ENCODE measurements around the gene DARS2.
"Not testable (repeated sequence)": the region's sequence is repeated elsewhere in the genome, so short reads cannot be mapped to it uniquely, and the experiment has no call there.

The DARS2 gene

DNA sequence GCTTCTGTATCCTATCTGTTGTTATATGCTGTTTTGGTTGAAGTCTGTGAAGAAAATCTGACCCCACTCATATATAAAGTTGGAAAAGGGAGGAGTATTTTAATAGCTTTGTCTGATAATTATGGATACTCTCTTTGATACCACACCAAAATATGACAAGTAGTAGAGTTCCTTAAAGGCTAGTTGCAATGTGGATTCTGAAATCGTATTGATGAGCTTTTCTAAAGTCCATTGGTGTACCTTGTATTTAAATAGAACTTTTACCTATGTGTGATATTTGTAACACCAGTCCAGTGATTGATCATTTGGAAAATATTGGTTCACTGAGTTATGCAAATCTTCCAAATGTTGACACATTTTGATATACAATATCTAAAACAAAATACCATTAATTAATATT is 35.6 kb downstream of the DARS2 start:
- no peaks in the 10 kb centered on the region for H3K27me3 ChIP-seq (ENCODE audit: control insufficient read depth in 2 of 2, insufficient read depth in 2 of 2, low read length in 2 of 2)
- H3K9me3 ChIP-seq (ENCODE audit: control insufficient read depth in 2 of 2, low read length in 2 of 2) = no peaks in the 10 kb centered on the region
- peaks cover 50 to 57% of the 10 kb centered on the region in 2 donors for H3K36me3 ChIP-seq (ENCODE audit: control insufficient read depth in 2 of 2, insufficient read depth in 2 of 2, low read length in 2 of 2)
- H3K27ac ChIP-seq (ENCODE audit: low read depth in 2 of 2, low read length in 2 of 2) = no peak overlapping the region
- H3K4me1 ChIP-seq (ENCODE audit: control insufficient read depth in 2 of 2, insufficient read depth in 2 of 2, low read length in 2 of 2) = peaks cover 0 to 4% of the 10 kb centered on the region in 2 donors
- H3K9ac ChIP-seq (ENCODE audit: low read depth in 1 of 2, low read length in 2 of 2) = no peak overlapping the region
- no peak overlapping the region for H3K4me3 ChIP-seq (ENCODE audit: low read length in 2 of 2)

DNA sequence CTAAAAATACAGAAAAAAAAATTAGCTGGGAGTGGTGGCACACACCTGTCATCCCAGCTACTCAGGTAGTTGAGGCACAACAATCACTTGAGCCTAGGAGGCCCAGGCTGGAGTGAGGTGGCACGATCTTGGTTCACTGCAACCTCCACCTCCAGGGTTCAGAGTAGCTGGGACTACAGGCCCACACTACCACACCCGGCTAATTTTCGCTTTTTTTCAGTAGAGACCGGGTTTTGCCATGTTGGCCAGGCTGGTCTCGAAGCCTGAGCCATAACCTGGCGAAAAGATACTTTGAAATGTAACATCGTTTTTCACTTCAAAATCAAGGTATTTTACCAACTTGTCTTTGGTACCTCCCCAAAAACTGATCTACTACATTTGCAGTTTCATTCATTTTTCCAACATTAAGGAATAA is 37.3 kb downstream of the DARS2 start:
- no peaks in the 10 kb centered on the region for H3K9me3 ChIP-seq (ENCODE audit: control insufficient read depth in 2 of 2, low read length in 2 of 2)
- peaks cover 58% of the 10 kb centered on the region in 2 donors for H3K36me3 ChIP-seq (ENCODE audit: control insufficient read depth in 2 of 2, insufficient read depth in 2 of 2, low read length in 2 of 2)
- no peaks in the 10 kb centered on the region for H3K27me3 ChIP-seq (ENCODE audit: control insufficient read depth in 2 of 2, insufficient read depth in 2 of 2, low read length in 2 of 2)
- peaks cover 10 to 19% of the 10 kb centered on the region in 2 donors for H3K4me1 ChIP-seq (ENCODE audit: control insufficient read depth in 2 of 2, insufficient read depth in 2 of 2, low read length in 2 of 2)
- no peak overlapping the region for H3K27ac ChIP-seq (ENCODE audit: low read depth in 2 of 2, low read length in 2 of 2)
- H3K9ac ChIP-seq (ENCODE audit: low read depth in 1 of 2, low read length in 2 of 2) = no peak overlapping the region
- H3K4me3 ChIP-seq (ENCODE audit: low read length in 2 of 2) = no peak overlapping the region

DNA sequence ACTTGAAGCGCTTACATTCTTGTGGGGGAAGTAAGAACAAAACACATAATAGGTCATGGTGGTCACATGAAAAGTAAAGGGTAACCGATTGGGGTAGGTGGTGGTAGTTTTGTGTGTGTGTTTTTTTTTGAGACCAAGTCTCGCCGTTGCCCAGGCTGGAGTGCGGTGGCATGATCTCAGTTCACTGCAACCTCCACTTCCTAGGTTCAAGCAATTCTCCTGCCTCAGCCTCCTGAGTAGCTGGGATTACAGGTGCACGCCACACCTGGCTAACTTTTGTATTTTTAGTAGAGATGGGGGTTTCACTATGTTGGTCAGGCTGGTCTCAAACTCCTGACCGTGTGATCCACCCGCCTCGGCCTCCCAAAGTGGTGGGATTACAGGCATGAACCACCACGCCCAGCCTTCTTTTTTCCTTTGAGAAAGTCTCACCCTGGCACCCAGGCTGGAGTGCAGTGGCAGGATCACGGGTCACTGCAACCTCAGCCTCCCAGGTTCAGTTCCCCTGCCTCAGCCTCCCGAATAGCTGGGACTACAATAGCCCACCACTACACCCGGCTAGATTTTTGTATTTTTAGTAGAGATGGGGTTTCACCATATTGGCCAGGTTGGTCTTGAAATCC is 37.8 kb downstream of the DARS2 start:
- not testable (repeated sequence) for H3K27ac ChIP-seq (ENCODE audit: low read depth in 2 of 2, low read length in 2 of 2)
- H3K36me3 ChIP-seq (ENCODE audit: control insufficient read depth in 2 of 2, insufficient read depth in 2 of 2, low read length in 2 of 2) = peaks cover 53 to 54% of the 10 kb centered on the region in 2 donors

DNA sequence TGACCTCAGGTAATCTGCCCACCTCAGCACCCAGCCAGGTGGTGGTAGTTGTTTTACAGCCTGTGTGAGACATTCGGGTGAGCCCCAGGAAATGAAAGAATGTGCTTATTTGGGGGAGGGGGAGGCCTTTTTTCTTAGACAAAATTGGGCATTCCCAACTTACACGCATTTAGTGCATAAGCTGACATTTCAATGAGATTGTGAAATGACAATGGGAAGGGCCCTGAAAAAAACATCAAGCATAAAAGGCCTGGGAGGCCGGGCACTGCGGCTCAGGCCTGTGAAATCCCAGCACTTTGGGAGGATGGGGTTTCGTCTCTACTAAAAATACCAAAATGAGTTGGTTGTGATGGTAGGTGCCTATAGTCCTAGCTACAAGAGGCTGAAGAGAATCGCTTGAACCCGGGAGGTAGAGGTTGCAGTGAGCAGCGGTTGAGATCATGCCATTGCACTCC is 38.3 kb downstream of the DARS2 start:
- Histone ChIP-seq H3K4me3 (ENCODE audit: low read length in 2 of 2) (no peak overlapping the region), H3K9me3 (ENCODE audit: control insufficient read depth in 2 of 2, low read length in 2 of 2) (no peaks in the 10 kb centered on the region), H3K36me3 (ENCODE audit: control insufficient read depth in 2 of 2, insufficient read depth in 2 of 2, low read length in 2 of 2) (peaks cover 48 to 49% of the 10 kb centered on the region in 2 donors), H3K27ac (ENCODE audit: low read depth in 2 of 2, low read length in 2 of 2) (no peak overlapping the region), H3K27me3 (ENCODE audit: control insufficient read depth in 2 of 2, insufficient read depth in 2 of 2, low read length in 2 of 2) (no peaks in the 10 kb centered on the region), H3K4me1 (ENCODE audit: control insufficient read depth in 2 of 2, insufficient read depth in 2 of 2, low read length in 2 of 2) (peaks cover 10 to 21% of the 10 kb centered on the region in 2 donors), H3K9ac (ENCODE audit: low read depth in 1 of 2, low read length in 2 of 2) (no peak overlapping the region)

More for the DNA sequence above, 37.8 kb downstream of the DARS2 start:
- H3K4me1 ChIP-seq (ENCODE audit: control insufficient read depth in 2 of 2, insufficient read depth in 2 of 2, low read length in 2 of 2) = peaks cover 10 to 21% of the 10 kb centered on the region in 2 donors
- H3K4me3 ChIP-seq (ENCODE audit: low read length in 2 of 2); H3K9ac ChIP-seq (ENCODE audit: low read depth in 1 of 2, low read length in 2 of 2); H3K27me3 ChIP-seq (ENCODE audit: control insufficient read depth in 2 of 2, insufficient read depth in 2 of 2, low read length in 2 of 2); H3K9me3 ChIP-seq (ENCODE audit: control insufficient read depth in 2 of 2, low read length in 2 of 2): not testable (repeated sequence)

DNA sequence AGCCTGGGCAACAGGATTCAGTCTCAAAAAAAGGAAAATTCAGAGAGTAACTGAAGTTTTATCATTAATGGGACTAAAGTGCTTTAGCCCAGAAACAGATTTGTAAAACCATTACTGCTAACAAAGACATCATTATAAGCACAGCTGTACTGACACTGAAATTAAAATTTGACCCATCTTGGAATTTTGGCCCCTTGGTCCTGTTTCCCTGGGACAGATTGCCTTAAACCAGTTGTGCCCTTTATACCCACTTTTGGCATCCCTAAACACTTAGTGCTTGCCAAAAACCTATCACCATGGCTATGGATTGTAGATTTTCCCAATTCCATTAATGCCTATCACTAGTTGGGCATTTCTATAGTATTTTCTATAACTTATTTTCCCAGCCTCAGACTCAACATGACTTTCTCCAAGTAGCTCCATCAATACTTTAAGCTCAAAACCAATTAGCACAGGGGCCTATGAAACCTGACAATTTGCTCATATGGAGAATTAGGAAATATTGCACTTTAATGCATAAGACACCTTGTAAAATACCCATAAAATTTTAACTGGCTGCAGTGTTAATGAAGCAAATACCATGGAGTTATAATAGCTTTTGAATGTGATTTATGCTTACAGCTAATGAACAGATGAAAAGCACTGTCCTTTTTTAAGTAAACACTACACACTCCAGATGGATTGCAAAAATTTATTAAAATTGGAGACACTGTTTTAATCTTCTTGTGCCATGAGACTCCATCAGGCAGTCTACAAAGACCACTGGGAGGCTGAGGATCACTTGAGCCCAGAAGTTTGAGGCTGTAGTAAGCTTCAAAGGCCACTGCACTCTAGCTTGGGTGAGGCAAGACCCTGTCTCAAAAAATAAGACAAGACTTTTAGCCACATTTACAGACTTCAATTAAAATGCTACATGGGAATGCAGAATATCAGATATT is 39.0 kb downstream of the DARS2 start:
- Histone ChIP-seq H3K9ac (ENCODE audit: low read depth in 1 of 2, low read length in 2 of 2) (no peak overlapping the region), H3K9me3 (ENCODE audit: control insufficient read depth in 2 of 2, low read length in 2 of 2) (no peaks in the 10 kb centered on the region), H3K27ac (ENCODE audit: low read depth in 2 of 2, low read length in 2 of 2) (no peak overlapping the region), H3K4me3 (ENCODE audit: low read length in 2 of 2) (no peak overlapping the region), H3K36me3 (ENCODE audit: control insufficient read depth in 2 of 2, insufficient read depth in 2 of 2, low read length in 2 of 2) (peaks cover 44 to 47% of the 10 kb centered on the region in 2 donors), H3K4me1 (ENCODE audit: control insufficient read depth in 2 of 2, insufficient read depth in 2 of 2, low read length in 2 of 2) (peaks cover 10 to 21% of the 10 kb centered on the region in 2 donors), H3K27me3 (ENCODE audit: control insufficient read depth in 2 of 2, insufficient read depth in 2 of 2, low read length in 2 of 2) (no peaks in the 10 kb centered on the region)

DNA sequence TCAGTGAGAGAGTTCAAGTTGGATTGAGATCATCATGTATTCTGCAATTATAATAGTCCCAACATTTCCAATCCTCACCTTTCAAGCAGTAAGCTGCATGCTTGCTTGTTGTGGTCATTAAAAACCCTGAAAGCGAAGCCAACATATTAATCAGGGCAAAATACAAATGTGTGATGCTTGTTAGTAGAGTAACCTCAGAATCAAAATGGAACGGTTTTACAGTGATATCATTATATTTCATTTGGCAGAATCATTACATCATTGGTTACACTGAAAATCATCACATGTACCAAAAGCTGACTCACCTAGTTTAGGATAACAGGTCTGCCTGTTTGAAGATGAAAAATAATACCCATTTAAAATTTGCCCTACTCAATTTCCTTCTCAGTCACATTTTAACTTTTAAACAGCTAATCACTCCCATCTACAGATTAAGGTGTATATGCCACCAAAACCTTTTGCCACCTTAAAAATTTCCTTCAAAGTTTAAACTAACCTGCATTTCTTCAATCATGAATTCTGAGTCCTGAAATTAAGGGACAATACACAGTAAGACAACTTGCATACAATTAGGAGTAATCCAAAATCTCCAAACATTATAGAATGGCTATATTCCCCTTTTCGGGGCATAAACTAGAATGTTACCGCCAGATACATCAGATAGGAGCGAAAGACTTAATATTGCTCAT is 39.9 kb downstream of the DARS2 start:
- no peaks in the 10 kb centered on the region for H3K9me3 ChIP-seq (ENCODE audit: control insufficient read depth in 2 of 2, low read length in 2 of 2)
- H3K9ac ChIP-seq (ENCODE audit: low read depth in 1 of 2, low read length in 2 of 2) = no peak overlapping the region
- peaks cover 17 to 21% of the 10 kb centered on the region in 2 donors for H3K4me1 ChIP-seq (ENCODE audit: control insufficient read depth in 2 of 2, insufficient read depth in 2 of 2, low read length in 2 of 2)
- H3K27me3 ChIP-seq (ENCODE audit: control insufficient read depth in 2 of 2, insufficient read depth in 2 of 2, low read length in 2 of 2) = no peaks in the 10 kb centered on the region
- H3K27ac ChIP-seq (ENCODE audit: low read depth in 2 of 2, low read length in 2 of 2) = no peak overlapping the region
- no peak overlapping the region for H3K4me3 ChIP-seq (ENCODE audit: low read length in 2 of 2)
- H3K36me3 ChIP-seq (ENCODE audit: control insufficient read depth in 2 of 2, insufficient read depth in 2 of 2, low read length in 2 of 2) = peaks cover 44 to 47% of the 10 kb centered on the region in 2 donors

DNA sequence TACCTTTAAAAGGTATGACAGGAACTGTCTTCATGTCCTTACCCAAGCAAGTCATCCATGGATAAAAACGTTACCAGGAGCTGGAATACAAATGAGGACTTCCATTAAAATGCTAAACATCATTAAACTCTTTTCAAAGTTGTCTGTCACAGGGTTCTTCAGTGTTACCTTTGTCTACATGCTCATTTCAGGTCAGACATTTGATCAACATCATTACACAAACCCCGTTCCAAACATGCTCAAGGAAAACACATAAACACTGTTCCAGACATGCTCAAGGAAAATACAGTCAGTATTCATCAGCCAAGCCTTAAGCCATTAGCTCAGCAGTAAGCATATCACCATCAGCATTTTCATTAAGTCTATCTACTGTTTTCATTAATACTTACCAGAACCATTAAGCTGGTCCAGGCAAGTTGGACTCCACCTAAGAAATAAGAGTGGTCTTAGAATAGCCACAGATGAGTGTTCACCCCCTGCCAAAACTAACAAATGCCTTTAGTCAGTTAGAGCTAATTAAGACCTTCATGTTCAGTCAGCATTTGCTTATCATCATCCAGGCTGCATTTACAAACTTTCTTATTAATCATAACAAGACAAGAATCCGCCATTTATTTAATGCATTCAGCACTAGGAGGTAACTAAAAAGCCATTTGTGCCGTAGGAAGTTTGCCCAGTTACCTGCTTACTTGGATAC is 41.1 kb downstream of the DARS2 start:
- peak overlapping the region; percentile 93 to 98 for H3K4me3 ChIP-seq (ENCODE audit: low read length in 2 of 2)
- peaks cover 25% of the 10 kb centered on the region in 2 donors for H3K4me1 ChIP-seq (ENCODE audit: control insufficient read depth in 2 of 2, insufficient read depth in 2 of 2, low read length in 2 of 2)
- H3K27ac ChIP-seq (ENCODE audit: low read depth in 2 of 2, low read length in 2 of 2) = no peak overlapping the region

DNA sequence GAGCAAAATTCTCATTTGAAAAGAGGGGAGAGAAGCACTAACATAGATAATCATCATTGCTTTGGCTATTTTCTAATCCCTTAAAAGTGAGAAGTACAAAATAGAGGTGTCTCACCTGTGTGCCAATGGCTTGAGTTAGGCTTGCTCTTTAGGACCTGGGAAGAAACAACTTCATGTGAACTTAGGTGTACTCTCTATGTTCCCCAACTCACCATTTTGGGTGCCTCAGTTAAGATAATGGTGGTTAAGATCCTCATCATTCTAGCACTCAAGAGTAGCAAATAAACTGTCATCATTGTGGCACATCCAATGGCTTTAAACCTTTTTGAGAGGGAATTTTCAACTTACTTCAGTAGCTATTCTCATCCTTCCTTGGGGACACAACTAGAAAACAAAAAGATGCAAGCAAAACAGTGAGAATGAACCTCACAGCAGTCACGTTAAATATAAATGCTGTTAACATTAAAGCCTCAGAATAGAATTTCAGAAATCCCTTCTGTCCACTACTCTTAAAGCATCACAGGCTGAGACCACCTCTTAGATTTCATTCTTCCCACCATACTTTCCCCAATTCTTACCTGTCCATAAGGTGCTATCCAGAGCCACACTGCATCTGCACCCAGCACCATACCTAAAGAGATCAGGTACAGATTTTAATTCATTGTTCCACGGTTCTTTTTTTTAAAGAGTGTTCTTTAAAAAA is 42.1 kb downstream of the DARS2 start:
- Histone ChIP-seq H3K4me1 (ENCODE audit: control insufficient read depth in 2 of 2, insufficient read depth in 2 of 2, low read length in 2 of 2) (peaks cover 25 to 28% of the 10 kb centered on the region in 2 donors), H3K9me3 (ENCODE audit: control insufficient read depth in 2 of 2, low read length in 2 of 2) (no peaks in the 10 kb centered on the region), H3K9ac (ENCODE audit: low read depth in 1 of 2, low read length in 2 of 2) (peak overlapping the region; percentile 75 to 86), H3K36me3 (ENCODE audit: control insufficient read depth in 2 of 2, insufficient read depth in 2 of 2, low read length in 2 of 2) (peaks cover 38 to 44% of the 10 kb centered on the region in 2 donors), H3K4me3 (ENCODE audit: low read length in 2 of 2) (peak overlapping the region; percentile 93 to 98), H3K27me3 (ENCODE audit: control insufficient read depth in 2 of 2, insufficient read depth in 2 of 2, low read length in 2 of 2) (no peaks in the 10 kb centered on the region), H3K27ac (ENCODE audit: low read depth in 2 of 2, low read length in 2 of 2) (peak overlapping the region; percentile 98 to 99)

More for the DNA sequence above, 41.1 kb downstream of the DARS2 start:
- Histone ChIP-seq H3K9ac (ENCODE audit: low read depth in 1 of 2, low read length in 2 of 2) (peak overlapping the region; percentile 10 to 75), H3K9me3 (ENCODE audit: control insufficient read depth in 2 of 2, low read length in 2 of 2) (no peaks in the 10 kb centered on the region), H3K27me3 (ENCODE audit: control insufficient read depth in 2 of 2, insufficient read depth in 2 of 2, low read length in 2 of 2) (no peaks in the 10 kb centered on the region), H3K36me3 (ENCODE audit: control insufficient read depth in 2 of 2, insufficient read depth in 2 of 2, low read length in 2 of 2) (peaks cover 42 to 46% of the 10 kb centered on the region in 2 donors)

DNA sequence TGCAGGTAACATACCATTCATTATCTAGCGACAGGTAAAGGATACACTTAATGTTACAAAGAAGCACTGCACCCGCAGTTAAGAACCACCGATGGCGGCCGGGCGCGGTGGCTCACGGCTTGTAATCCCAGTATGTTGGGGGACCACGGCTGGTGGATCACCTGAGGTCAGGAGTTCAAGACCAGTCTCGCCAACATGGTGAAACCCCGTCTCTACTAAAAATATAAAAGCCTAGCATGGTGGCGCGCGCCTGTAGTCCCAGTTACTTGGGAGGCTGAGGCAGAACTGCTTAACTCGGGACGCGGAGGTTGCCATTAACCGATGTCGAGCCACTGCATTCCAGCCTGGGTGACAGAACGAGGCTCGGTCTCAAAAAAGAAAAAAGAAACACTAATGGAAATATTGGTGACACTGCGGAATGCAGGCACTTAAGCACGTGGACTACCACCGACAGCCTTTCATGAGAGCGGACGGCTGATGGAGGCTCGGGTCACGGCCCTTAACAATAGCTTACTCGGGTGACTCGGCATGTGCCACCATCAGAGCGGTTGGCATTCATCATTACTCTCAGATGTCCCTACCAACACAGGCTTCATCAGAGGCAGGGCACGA is 42.8 kb downstream of the DARS2 start:
- Histone ChIP-seq H3K4me3 (ENCODE audit: low read length in 2 of 2) (peak overlapping the region; percentile 93 to 98), H3K27me3 (ENCODE audit: control insufficient read depth in 2 of 2, insufficient read depth in 2 of 2, low read length in 2 of 2) (no peaks in the 10 kb centered on the region), H3K27ac (ENCODE audit: low read depth in 2 of 2, low read length in 2 of 2) (peak overlapping the region; percentile 98 to 99), H3K9ac (ENCODE audit: low read depth in 1 of 2, low read length in 2 of 2) (peak overlapping the region; percentile 75 to 86), H3K36me3 (ENCODE audit: control insufficient read depth in 2 of 2, insufficient read depth in 2 of 2, low read length in 2 of 2) (peaks cover 35 to 43% of the 10 kb centered on the region in 2 donors), H3K4me1 (ENCODE audit: control insufficient read depth in 2 of 2, insufficient read depth in 2 of 2, low read length in 2 of 2) (peaks cover 25 to 28% of the 10 kb centered on the region in 2 donors), H3K9me3 (ENCODE audit: control insufficient read depth in 2 of 2, low read length in 2 of 2) (no peaks in the 10 kb centered on the region)
